Vagina (tissue), 2 donors: Measurements from ENCODE around the gene PRDM16. TPM values are rescaled to one million over a fixed set of nuclear protein-coding genes. Genes with fewer than 3 reads are reported as not detected.

ENCODE experiments used
- DNase-seq, 2 donors: peaks; one replicate each; pipeline ENCODE4 v3.0.0-alpha.2; 2017; ENCODE audit errors: extremely low spot score in 2 of 2
- H3K27ac ChIP-seq: fragments of 200-600 bp; sonication (generic); one replicate; pipeline ENCODE4 v1.5.1; 2019
- H3K27me3 ChIP-seq: fragments of 200-600 bp; sonication (generic); one replicate; pipeline ENCODE4 v1.5.1; 2019
- H3K36me3 ChIP-seq, 2 donors: fragments of 200-600 bp; sonication (generic); one replicate each; pipeline ENCODE4 v1.5.1; 2017 to 2019
- H3K4me1 ChIP-seq: fragments of 200-600 bp; sonication (generic); one replicate; pipeline ENCODE4 v1.5.1; 2019
- H3K4me3 ChIP-seq, 2 donors: fragments of 200-600 bp; sonication (generic); 1 replicate in 1 of 2; 2 replicates in 1 of 2; pipeline ENCODE4 v1.5.1; 2016 to 2019
- H3K9me3 ChIP-seq: fragments of 200-600 bp; sonication (generic); one replicate; pipeline ENCODE4 v1.5.1; 2019
- POLR2A ChIP-seq, 2 donors: fragments of 450-650 bp; IDR thresholded peaks; one replicate each; pipeline ENCODE4 v1.6.1; 2017; ENCODE audit warnings: antibody characterized with exemption in 2 of 2, mild to moderate bottlenecking in 2 of 2, moderate library complexity in 2 of 2
- POLR2AphosphoS5 ChIP-seq, 2 donors: sonication (generic); formaldehyde crosslinking; IDR thresholded peaks; one replicate each; pipeline ENCODE4 v1.9.0; 2017; ENCODE audit warnings: antibody characterized with exemption in 2 of 2, mild to moderate bottlenecking in 2 of 2, low read depth in 1 of 2; ENCODE audit not compliant: insufficient read depth in 1 of 2
- intact Hi-C: fragments of 100-400 bp; cut with DNase I; formaldehyde crosslinking; loops from one replicate; pipeline ENCODE4 v1.15.1; 2023
- total RNA-seq: library from RNA; depleted of rRNA; stranded (reverse); fragments of >200 nt; gene quantifications from one replicate; pipeline ENCODE4 v1.2.3, GENCODE V29; 2016
- TF ChIP-seq, protein P1 (sequence below), 3 experiments: fragments of 450-650 bp in 2 of 3; fragments of 200-600 bp in 1 of 3; sonication (generic) in 1 of 3; IDR thresholded peaks; one replicate each; pipeline ENCODE4 v1.5.1; 2017 to 2019; ENCODE audit warnings: antibody characterized with exemption in 3 of 3, mild to moderate bottlenecking in 2 of 3, moderate library complexity in 2 of 3

The PRDM16 gene
- total RNA-seq, 1 donor from 2014 or later, result 3.9 TPM

DNA sequence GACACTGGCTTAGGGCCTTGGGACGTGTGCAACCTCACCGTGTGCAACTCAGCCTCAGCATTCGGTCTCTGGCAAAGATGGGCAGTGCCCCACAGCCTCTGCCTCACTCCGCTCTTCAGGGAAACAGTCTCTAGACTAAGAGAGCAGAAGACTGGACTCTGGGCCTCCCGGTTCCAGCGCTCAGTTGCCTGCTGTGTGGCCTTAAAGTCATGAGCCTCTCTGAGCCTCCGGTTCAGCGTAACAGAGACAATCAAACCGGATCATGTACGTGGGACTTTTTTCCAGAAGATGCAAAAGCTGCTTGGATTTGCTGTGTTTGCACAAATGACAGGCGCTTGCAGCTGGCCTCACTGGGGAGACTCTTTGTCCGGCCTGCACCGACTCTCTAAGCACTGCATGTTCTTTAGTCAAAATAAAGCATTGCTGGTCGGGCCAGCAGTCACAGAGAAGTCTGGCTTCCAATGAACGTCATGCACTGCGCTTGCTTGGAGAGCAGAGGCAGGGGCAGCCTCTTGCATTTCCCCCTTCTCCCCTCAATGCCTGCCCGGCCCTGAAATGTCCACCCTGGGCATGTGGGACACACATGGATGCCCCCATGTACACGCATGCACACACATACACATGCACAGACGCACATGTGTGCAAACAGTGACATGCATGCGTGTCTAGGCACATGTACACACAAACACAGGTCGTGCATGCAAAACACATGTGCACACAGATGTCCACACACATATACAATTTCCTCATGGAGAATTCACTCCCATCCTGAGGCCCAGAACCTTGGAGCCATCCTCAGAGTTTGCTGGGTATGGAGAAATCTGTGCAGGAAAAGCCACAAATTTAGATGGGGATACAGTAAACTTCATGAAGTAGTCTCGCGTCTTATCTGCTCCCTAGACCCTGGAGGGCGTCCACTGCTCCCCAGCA is 152.4 kb downstream of the PRDM16 start:
- H3K4me1 ChIP-seq, result peaks cover 26% of the 10 kb centered on the region

DNA sequence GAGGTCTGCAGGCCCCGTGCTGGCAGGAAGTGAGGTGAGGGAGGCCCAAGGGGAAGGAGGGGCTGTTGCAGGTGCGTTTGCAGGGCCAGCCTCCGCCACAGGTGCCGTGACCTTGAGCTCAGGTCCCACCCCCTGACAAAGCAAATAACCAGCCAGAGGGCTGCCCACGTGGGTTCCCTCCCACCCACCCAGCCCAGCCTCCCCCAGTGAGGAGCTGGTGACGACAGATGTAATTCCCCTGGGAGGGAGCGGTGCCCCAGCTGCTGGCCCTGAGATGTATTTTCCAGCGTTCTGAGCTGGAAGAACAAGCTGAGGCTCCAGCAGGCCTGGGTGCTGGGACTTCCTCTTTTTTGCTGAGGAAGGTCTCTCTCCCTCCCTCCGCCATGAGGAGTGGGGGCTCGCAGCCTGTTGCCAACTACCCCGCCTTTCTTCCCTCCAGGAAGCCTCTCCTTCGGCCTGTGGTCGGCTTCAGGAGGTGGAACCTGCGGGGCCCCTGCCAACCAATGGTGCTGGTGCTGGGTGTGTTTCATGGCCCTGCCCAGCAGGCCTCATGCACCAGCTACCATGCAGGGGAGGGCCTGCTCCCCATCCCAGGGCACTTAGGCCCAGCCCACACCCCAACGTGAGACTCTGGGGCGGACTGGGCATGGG is 153.2 kb downstream of the PRDM16 start:
- peaks cover 21% of the 10 kb centered on the region for H3K4me1 ChIP-seq
- H3K36me3 ChIP-seq, result no peaks in the 10 kb centered on the region
- TF ChIP-seq POLR2AphosphoS5 (IDR thresholded peaks at IDR 0.05; ENCODE audit: insufficient read depth in 1 of 2, low read depth in 1 of 2) (no peak), POLR2A (IDR thresholded peaks at IDR 0.05) (no peak)
- TF ChIP-seq, protein P1, sequence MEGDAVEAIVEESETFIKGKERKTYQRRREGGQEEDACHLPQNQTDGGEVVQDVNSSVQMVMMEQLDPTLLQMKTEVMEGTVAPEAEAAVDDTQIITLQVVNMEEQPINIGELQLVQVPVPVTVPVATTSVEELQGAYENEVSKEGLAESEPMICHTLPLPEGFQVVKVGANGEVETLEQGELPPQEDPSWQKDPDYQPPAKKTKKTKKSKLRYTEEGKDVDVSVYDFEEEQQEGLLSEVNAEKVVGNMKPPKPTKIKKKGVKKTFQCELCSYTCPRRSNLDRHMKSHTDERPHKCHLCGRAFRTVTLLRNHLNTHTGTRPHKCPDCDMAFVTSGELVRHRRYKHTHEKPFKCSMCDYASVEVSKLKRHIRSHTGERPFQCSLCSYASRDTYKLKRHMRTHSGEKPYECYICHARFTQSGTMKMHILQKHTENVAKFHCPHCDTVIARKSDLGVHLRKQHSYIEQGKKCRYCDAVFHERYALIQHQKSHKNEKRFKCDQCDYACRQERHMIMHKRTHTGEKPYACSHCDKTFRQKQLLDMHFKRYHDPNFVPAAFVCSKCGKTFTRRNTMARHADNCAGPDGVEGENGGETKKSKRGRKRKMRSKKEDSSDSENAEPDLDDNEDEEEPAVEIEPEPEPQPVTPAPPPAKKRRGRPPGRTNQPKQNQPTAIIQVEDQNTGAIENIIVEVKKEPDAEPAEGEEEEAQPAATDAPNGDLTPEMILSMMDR (IDR thresholded peaks at IDR 0.05), result no peak
- no peaks in the 10 kb centered on the region for H3K27me3 ChIP-seq
- intact Hi-C loops, result no loop called here
- H3K9me3 ChIP-seq, result no peaks in the 10 kb centered on the region
- no peak for DNase-seq
- H3K27ac ChIP-seq, result no peak overlapping the region
- H3K4me3 ChIP-seq, result no peak overlapping the region

More for the DNA sequence above, 152.4 kb downstream of the PRDM16 start:
- Histone ChIP-seq H3K9me3 (no peaks in the 10 kb centered on the region), H3K27ac (no peak overlapping the region), H3K36me3 (no peaks in the 10 kb centered on the region), H3K27me3 (no peaks in the 10 kb centered on the region), H3K4me3 (no peak overlapping the region)
- DNase-seq, result no peak
- intact Hi-C loops, result no loop called here
- no peak for TF ChIP-seq POLR2A (IDR thresholded peaks at IDR 0.05)
- no peak for TF ChIP-seq POLR2AphosphoS5 (IDR thresholded peaks at IDR 0.05; ENCODE audit: insufficient read depth in 1 of 2, low read depth in 1 of 2)
- TF ChIP-seq, protein P1 (IDR thresholded peaks at IDR 0.05), result no peak

DNA sequence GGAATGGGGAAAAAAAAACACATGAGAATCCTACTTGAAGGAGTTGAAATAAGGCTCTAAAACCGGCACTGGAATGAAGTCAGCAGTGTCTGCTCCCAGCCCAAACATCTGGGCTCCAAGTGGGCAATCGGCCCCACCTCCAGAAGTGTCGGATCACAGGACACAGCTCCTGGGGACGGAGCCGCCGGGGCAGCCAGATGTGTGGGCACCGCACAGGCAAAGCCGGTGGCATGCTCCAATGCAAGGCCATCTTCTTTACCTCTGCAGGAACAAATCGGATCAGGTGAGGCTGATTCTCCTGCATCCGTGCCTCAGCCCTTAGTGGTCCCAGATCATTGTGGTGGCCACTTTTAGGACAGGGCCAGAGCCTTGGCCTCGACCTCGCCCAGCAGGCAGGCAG is 156.7 kb downstream of the PRDM16 start:
- intact Hi-C loops, result no loop called here
- Histone ChIP-seq H3K27me3 (no peaks in the 10 kb centered on the region), H3K4me1 (no peaks in the 10 kb centered on the region)

GRCh38 chr1:3226191-3226590 is 157.2 kb downstream of the PRDM16 start:
- no peak for DNase-seq
- Histone ChIP-seq H3K27ac (no peak overlapping the region), H3K36me3 (no peaks in the 10 kb centered on the region), H3K9me3 (no peaks in the 10 kb centered on the region), H3K27me3 (no peaks in the 10 kb centered on the region), H3K4me1 (no peaks in the 10 kb centered on the region), H3K4me3 (no peak overlapping the region)
- TF ChIP-seq POLR2AphosphoS5 (IDR thresholded peaks at IDR 0.05; ENCODE audit: insufficient read depth in 1 of 2, low read depth in 1 of 2) (no peak), POLR2A (IDR thresholded peaks at IDR 0.05) (no peak)
- TF ChIP-seq, protein P1 (IDR thresholded peaks at IDR 0.05), result no peak
- intact Hi-C loops, result no loop called here

More for the DNA sequence above, 156.7 kb downstream of the PRDM16 start:
- Histone ChIP-seq H3K27ac (no peak overlapping the region), H3K4me3 (no peak overlapping the region), H3K9me3 (no peaks in the 10 kb centered on the region), H3K36me3 (no peaks in the 10 kb centered on the region)
- TF ChIP-seq POLR2A (IDR thresholded peaks at IDR 0.05) (no peak), POLR2AphosphoS5 (IDR thresholded peaks at IDR 0.05; ENCODE audit: insufficient read depth in 1 of 2, low read depth in 1 of 2) (no peak)
- TF ChIP-seq, protein P1 (IDR thresholded peaks at IDR 0.05), result no peak
- DNase-seq, result no peak
